Epithelial cell of esophagus (primary cell): ENCODE data around the gene COL25A1.

Source experiments
- DNase-seq: peaks from one replicate; pipeline ENCODE4 v3.0.0; 2010; ENCODE audit warnings: low read depth
- H3K4me3 ChIP-seq: 2 replicates; pipeline ENCODE4 v1.5.1; 2011; ENCODE audit warnings: mild to moderate bottlenecking, low read length, control low read depth
- CTCF ChIP-seq: IDR thresholded peaks from 2 replicates; pipeline ENCODE4 v1.5.1; 2011; ENCODE audit warnings: low read depth, mild to moderate bottlenecking, low read length, control low read depth, inconsistent platforms; ENCODE audit not compliant: insufficient read depth; ENCODE audit errors: missing control alignments

COL25A1 gene

DNA sequence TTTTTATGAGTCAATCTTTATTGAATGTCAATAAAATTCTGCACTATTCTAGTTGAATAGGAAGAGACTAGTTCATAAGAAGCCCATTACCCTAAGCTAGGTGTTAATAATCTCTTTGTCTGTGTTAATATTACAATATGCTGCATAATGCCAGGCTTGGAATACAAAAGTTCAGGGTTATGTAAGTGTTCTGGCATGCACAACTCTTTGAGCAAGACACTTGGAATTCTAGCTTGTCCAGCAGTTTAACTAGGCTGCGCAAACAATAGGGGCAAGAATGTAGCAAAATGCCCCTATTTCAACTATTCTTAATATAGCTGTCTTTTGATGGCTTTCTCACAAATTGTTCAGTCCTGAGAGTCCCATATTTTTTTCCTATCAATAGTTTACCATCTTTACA, 508.3 kb downstream of the COL25A1 start:
- H3K4me3 ChIP-seq, result no peak overlapping the region
- TF ChIP-seq CTCF, result no peak

DNA sequence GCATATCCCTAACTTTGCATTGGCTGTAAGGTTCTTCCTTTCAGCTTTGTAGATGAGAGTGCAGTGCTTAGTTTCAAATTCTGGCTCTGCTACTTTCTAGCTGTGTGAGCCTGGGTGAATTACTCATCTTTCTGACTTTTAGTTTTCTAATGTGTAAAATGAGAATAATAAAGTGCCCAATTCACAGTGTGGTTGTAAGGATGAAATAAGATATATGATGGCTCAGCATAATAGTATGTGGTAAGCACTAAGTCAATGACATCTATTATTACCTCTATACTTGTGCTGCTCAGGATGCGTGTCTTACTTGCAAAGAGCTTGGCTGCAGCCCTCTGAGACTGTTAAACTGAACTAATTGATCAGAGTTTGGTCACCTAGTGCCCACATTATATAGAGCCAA, 509.0 kb downstream of the COL25A1 start:
- no peak for TF ChIP-seq CTCF
- DNase-seq, result no peak
- H3K4me3 ChIP-seq, result no peak overlapping the region

More for the DNA sequence above, 508.3 kb downstream of the COL25A1 start:
- DNase-seq, result peak; percentile 33

GRCh38 chr4:108788731-108789130, 513.7 kb downstream of the COL25A1 start:
- TF ChIP-seq CTCF, result no peak
- no peak for DNase-seq
- H3K4me3 ChIP-seq, result no peak overlapping the region

DNA sequence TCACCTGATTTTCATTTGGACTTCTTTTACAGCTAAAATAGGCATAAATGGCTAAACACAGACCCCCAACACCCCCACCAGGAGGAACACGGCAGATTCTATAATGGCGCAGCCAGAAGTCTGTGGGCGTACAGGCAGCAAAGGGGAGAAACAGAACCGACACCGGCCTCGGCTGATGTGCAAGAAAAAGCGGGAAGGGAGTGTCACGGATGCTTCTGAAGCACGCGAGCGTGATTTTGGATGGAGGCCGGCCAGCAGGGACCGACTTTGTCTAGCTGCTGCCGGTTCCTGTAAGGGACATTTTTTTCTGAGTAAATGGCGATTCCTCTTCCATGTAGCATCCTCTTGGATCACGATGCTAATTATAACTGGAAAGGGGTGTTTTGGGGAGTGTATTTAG, 514.7 kb downstream of the COL25A1 start:
- no peak for DNase-seq
- H3K4me3 ChIP-seq, result no peak overlapping the region
- no peak for TF ChIP-seq CTCF

GRCh38 chr4:108787106-108787505, 515.4 kb downstream of the COL25A1 start:
- DNase-seq, result no peak
- TF ChIP-seq CTCF, result no peak
- no peak overlapping the region for H3K4me3 ChIP-seq

- H3K4me3 ChIP-seq, result no peak overlapping the region
- TF ChIP-seq CTCF, result no peak
- no peak for DNase-seq
Observed at GRCh38 chr4:108786351-108786750, 516.1 kb downstream of the COL25A1 start.

- DNase-seq, result peak; percentile 9
- H3K4me3 ChIP-seq, result no peak overlapping the region
- TF ChIP-seq CTCF, result peak; percentile 14
Observed at GRCh38 chr4:108783665-108784463, 518.6 kb downstream of the COL25A1 start.
